CD14-positive monocyte (primary cell): ENCODE measurements around the gene GNG10. TPM values are rescaled to one million over a fixed set of nuclear protein-coding genes. Genes with fewer than 3 reads are reported as not detected.

Source experiments
- DNase-seq, 3 donors: peaks; one replicate each; pipeline ENCODE4 v3.0.0-alpha.2; 2011 to 2022
- H2AFZ ChIP-seq: 2 replicates; pipeline ENCODE4 v1.6.0; 2012; ENCODE audit warnings: mild to moderate bottlenecking, low read depth, low read length, inconsistent platforms; ENCODE audit not compliant: insufficient read depth, poor library complexity, severe bottlenecking
- H3K27ac ChIP-seq, 2 donors: 1 replicate in 1 of 2; 2 replicates in 1 of 2; pipeline ENCODE4 v1.5.1; 2012 to 2013; ENCODE audit warnings: low read length in 2 of 2, control low read depth in 1 of 2, inconsistent platforms in 1 of 2, low read depth in 1 of 2, mild to moderate bottlenecking in 1 of 2
- H3K27me3 ChIP-seq, 2 donors: one replicate each; pipeline versions ENCODE4 v1.6.0 to v1.6.1; 2011 to 2013; ENCODE audit warnings: low read length in 2 of 2; ENCODE audit not compliant: control insufficient read depth in 2 of 2, insufficient read depth in 2 of 2
- H3K36me3 ChIP-seq, 2 donors: replicated peaks in 1 of 2; 1 replicate in 1 of 2; 2 replicates in 1 of 2; pipeline versions ENCODE4 v1.5.1 to v1.6.1; 2012 to 2013; ENCODE audit warnings: low read length in 2 of 2, control low read depth in 1 of 2, inconsistent platforms in 1 of 2, mild to moderate bottlenecking in 1 of 2; ENCODE audit not compliant: insufficient read depth in 2 of 2, control insufficient read depth in 1 of 2
- H3K4me1 ChIP-seq, 2 donors: 1 replicate in 1 of 2; 2 replicates in 1 of 2; pipeline versions ENCODE4 v1.5.1 to v1.6.1; 2012 to 2013; ENCODE audit warnings: low read length in 2 of 2, control low read depth in 1 of 2, inconsistent platforms in 1 of 2, mild to moderate bottlenecking in 1 of 2, moderate library complexity in 1 of 2; ENCODE audit not compliant: insufficient read depth in 2 of 2, control insufficient read depth in 1 of 2
- H3K4me2 ChIP-seq: replicated peaks from 2 replicates; pipeline ENCODE3; 2012; ENCODE audit warnings: low read length, moderate library complexity, mild to moderate bottlenecking; ENCODE audit not compliant: poor library complexity, severe bottlenecking; ENCODE audit errors: extremely low read depth
- H3K4me3 ChIP-seq, 3 experiments: fragments of 200-600 bp in 1 of 3; sonication (generic) in 1 of 3; replicated peaks in 1 of 3; 1 replicate in 2 of 3; 2 replicates in 1 of 3; pipeline ENCODE4 v1.5.1; 2011 to 2013; ENCODE audit warnings: low read length in 3 of 3, mild to moderate bottlenecking in 3 of 3, control low read depth in 2 of 3, low read depth in 2 of 3, inconsistent platforms in 1 of 3, moderate library complexity in 1 of 3
- H3K79me2 ChIP-seq: 2 replicates; pipeline ENCODE4 v1.6.0; 2012; ENCODE audit warnings: mild to moderate bottlenecking, control low read depth, inconsistent platforms, low read length, moderate library complexity; ENCODE audit not compliant: insufficient read depth
- H3K9ac ChIP-seq: 2 replicates; pipeline ENCODE4 v1.6.0; 2017; ENCODE audit warnings: low read length, mild to moderate bottlenecking; ENCODE audit not compliant: insufficient read depth, poor library complexity, severe bottlenecking
- H3K9me3 ChIP-seq, 2 donors: replicated peaks in 1 of 2; 1 replicate in 1 of 2; 2 replicates in 1 of 2; pipeline versions ENCODE4 v1.5.1 to v1.6.1; 2012 to 2013; ENCODE audit warnings: low read length in 2 of 2, control low read depth in 1 of 2; ENCODE audit not compliant: control insufficient read depth in 1 of 2, insufficient read depth in 1 of 2
- H4K20me1 ChIP-seq: 2 replicates; pipeline ENCODE4 v1.6.0; 2012; ENCODE audit warnings: mild to moderate bottlenecking, low read length, control low read depth, moderate library complexity; ENCODE audit not compliant: insufficient read depth
- H3K27ac Mint-ChIP-seq, 7 donors: one replicate each; pipeline ENCODE4 v1.8.0; 2020; ENCODE audit warnings: mild to moderate bottlenecking in 7 of 7, mixed read lengths in 7 of 7, moderate library complexity in 6 of 7, inconsistent platforms in 2 of 7
- H3K27me3 Mint-ChIP-seq, 3 donors: one replicate each; pipeline ENCODE4 v1.8.0; 2021 to 2022; ENCODE audit warnings: low read depth in 3 of 3, mild to moderate bottlenecking in 3 of 3, mixed read lengths in 3 of 3, moderate library complexity in 3 of 3, inconsistent platforms in 1 of 3
- H3K36me3 Mint-ChIP-seq, 2 donors: one replicate each; pipeline ENCODE4 v1.8.0; 2020; ENCODE audit warnings: mixed read lengths in 2 of 2, inconsistent platforms in 1 of 2, mild to moderate bottlenecking in 1 of 2
- H3K4me1 Mint-ChIP-seq: one replicate; pipeline ENCODE4 v1.8.0; 2020; ENCODE audit warnings: mild to moderate bottlenecking, mixed read lengths
- H3K4me3 Mint-ChIP-seq, 2 donors: one replicate each; pipeline ENCODE4 v1.8.0; 2020; ENCODE audit warnings: mild to moderate bottlenecking in 2 of 2, mixed read lengths in 2 of 2, moderate library complexity in 1 of 2
- H3K9me3 Mint-ChIP-seq, 7 donors: one replicate each; pipeline ENCODE4 v1.8.0; 2020 to 2022; ENCODE audit warnings: mixed read lengths in 7 of 7, mild to moderate bottlenecking in 6 of 7, moderate library complexity in 6 of 7, inconsistent platforms in 2 of 7
- WGBS: methylation state at CpG from one replicate; pipeline ENCODE4 v1.1.5; 2013; ENCODE audit warnings: missing lambda C conversion rate; ENCODE audit not compliant: insufficient coverage; 5-methylcytosine and 5-hydroxymethylcytosine counted together
- intact Hi-C, 2 donors: fragments of 100-400 bp; cut with micrococcal nuclease; formaldehyde crosslinking; loops; one replicate each; pipeline versions ENCODE4 v1.15.0 to v1.15.1; 2023
- polyA plus RNA-seq, 3 donors: library from polyadenylated mRNA; depleted of rRNA in 1 of 3; unstranded in 2 of 3; stranded (reverse) in 1 of 3; fragments of 300-500 nt in 2 of 3; fragments of >200 nt in 1 of 3; fragmentation: Illumina TruSeq in 2 of 3; gene quantifications; 1 replicate in 2 of 3; 2 replicates in 1 of 3; pipeline ENCODE4 v1.2.3, GENCODE V29; 2012 to 2021
- TF ChIP-seq, protein P1 (sequence below): fragments of 200-600 bp; IDR thresholded peaks from one replicate; pipeline ENCODE4 v1.8.0; 2022; ENCODE audit warnings: antibody characterized with exemption, mild to moderate bottlenecking

GNG10 gene
- polyA plus RNA-seq, 3 donors: 42.9 to 84.1 (median 67.9) TPM

DNA sequence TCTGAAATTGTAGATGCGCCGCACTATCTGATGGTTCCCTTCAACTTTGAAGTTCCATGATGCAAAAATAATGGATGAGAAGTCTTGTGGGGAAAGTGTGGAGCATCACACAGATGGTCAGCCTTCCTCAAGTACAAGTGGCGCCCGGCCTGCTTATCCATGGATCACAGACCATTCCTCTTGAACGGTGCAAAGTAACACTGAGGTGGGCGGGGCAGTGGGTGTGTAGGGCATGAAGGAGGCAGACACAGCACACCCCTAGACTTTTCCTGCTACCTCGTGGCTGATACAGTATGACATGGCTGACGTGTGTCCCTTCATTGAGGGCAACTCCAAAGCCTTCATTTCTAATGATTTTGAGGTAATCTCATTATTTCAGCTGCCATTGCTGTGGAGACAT, 2.5 kb upstream of the GNG10 start:
- intact Hi-C loops: no loop called here
- Mint-ChIP-seq H3K27ac (no peak overlapping the region), H3K27me3 (peaks cover 5 to 10% (median 9%) of the 10 kb centered on the region in 3 donors), H3K36me3 (peaks cover 14 to 16% of the 10 kb centered on the region in 2 donors), H3K4me1 (peaks cover 24% of the 10 kb centered on the region), H3K9me3 (no peaks in the 10 kb centered on the region), H3K4me3 (no peak overlapping the region)
- Histone ChIP-seq H2AFZ (no peak overlapping the region), H3K79me2 (peaks cover 10% of the 10 kb centered on the region), H3K9ac (no peak overlapping the region), H3K27ac (no peak overlapping the region), H3K4me3 (no peak overlapping the region), H3K4me2 (no peak overlapping the region), H3K27me3 (no peaks in the 10 kb centered on the region), H4K20me1 (peaks cover 10% of the 10 kb centered on the region), H3K4me1 (peaks cover 18 to 22% of the 10 kb centered on the region in 2 donors), H3K36me3 (peaks cover under 1 to 16% of the 10 kb centered on the region in 2 donors), H3K9me3 (no peaks in the 10 kb centered on the region)
- TF ChIP-seq, protein P1, sequence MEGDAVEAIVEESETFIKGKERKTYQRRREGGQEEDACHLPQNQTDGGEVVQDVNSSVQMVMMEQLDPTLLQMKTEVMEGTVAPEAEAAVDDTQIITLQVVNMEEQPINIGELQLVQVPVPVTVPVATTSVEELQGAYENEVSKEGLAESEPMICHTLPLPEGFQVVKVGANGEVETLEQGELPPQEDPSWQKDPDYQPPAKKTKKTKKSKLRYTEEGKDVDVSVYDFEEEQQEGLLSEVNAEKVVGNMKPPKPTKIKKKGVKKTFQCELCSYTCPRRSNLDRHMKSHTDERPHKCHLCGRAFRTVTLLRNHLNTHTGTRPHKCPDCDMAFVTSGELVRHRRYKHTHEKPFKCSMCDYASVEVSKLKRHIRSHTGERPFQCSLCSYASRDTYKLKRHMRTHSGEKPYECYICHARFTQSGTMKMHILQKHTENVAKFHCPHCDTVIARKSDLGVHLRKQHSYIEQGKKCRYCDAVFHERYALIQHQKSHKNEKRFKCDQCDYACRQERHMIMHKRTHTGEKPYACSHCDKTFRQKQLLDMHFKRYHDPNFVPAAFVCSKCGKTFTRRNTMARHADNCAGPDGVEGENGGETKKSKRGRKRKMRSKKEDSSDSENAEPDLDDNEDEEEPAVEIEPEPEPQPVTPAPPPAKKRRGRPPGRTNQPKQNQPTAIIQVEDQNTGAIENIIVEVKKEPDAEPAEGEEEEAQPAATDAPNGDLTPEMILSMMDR: no peak
- 92% methylated on average over 2 of the region's 8 CpGs for WGBS
- no peak for DNase-seq

- peak in 1 of 3 donors; percentile 10 for DNase-seq
- H3K27ac Mint-ChIP-seq: peak overlapping the region in 2 of 7 donors; percentile 3 to 30
- H3K79me2 ChIP-seq: peaks cover 18% of the 10 kb centered on the region
- no peak overlapping the region for H3K9ac ChIP-seq
- H3K27me3 ChIP-seq: no peaks in the 10 kb centered on the region
- peaks cover 24% of the 10 kb centered on the region for H3K4me1 Mint-ChIP-seq
- H4K20me1 ChIP-seq: peaks cover 17% of the 10 kb centered on the region
- TF ChIP-seq, protein P1: no peak
- H2AFZ ChIP-seq: no peak overlapping the region
- no peaks in the 10 kb centered on the region for H3K9me3 ChIP-seq
- H3K27ac ChIP-seq: no peak overlapping the region
- peaks cover 18 to 22% of the 10 kb centered on the region in 2 donors for H3K4me1 ChIP-seq
- WGBS: no CpG with 5 or more reads among the region's 3 CpGs
- intact Hi-C loops: no loop called here
- H3K9me3 Mint-ChIP-seq: no peaks in the 10 kb centered on the region
- peaks cover 5 to 10% (median 9%) of the 10 kb centered on the region in 3 donors for H3K27me3 Mint-ChIP-seq
- peaks cover 12 to 19% of the 10 kb centered on the region in 2 donors for H3K36me3 Mint-ChIP-seq
- no peak overlapping the region for H3K4me3 ChIP-seq
- peaks cover 3 to 18% of the 10 kb centered on the region in 2 donors for H3K36me3 ChIP-seq
- no peak overlapping the region for H3K4me3 Mint-ChIP-seq
- no peak overlapping the region for H3K4me2 ChIP-seq
Measured at GRCh38 chr9:111659691-111660090, 1.7 kb upstream of the GNG10 start.
